ENCODE data around the gene TRIM17. TPM values are rescaled to one million over a fixed set of nuclear protein-coding genes. Genes with fewer than 3 reads are reported as not detected.
A peak's percentile ranks its signal among the peaks of the same experiment; 100 is the strongest.

TRIM17 gene
- total RNA-seq, 4 donors from 2014 or later = not detected

DNA sequence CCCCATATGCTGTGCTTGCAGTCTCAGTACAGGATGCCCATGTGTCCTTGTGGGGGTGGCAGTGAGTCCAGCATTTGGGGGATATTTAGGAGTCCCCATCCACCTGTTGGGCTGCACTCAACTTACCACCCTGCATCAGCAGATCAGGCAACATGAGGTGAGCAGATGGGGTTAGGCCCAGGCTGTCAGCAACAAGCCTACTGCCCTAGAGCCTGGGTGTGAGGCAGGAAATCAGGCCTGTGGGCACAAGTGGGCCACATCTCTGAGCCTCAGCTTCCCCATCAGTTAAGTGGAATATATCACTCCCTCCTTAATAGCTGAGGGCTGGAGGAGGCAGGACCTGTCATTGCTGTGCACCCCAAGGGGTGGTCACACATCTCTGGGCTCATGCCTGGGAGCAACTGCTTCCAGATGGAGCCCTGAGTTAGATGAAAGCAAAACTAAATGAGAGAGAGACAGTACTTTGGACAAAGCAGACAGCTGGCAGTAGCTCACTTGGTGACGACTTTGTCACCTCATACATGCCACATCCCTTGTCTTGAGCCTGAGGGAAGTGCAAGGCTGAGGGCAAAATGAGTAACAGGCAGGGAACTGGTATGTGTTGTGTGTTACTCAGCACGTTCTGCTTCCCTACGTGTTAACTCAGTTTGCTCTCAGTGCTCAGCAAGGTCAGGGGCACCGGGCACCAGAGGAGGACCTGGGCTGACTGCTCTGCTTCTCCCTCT lies 58.5 kb downstream of the TRIM17 start:
- DNase-seq (no peak), ATAC-seq (peak in 1 of 2 donors; percentile 29)
- intact Hi-C loops (cut with DNase I; ENCODE audit: low total_unique reads) (no loop called here), in situ Hi-C loops (cut with MboI; ENCODE audit: low sequenced_read_pairs in 4 of 4) (loop anchor here in 1 of 4 donors (10.0 kb wide), 1 partner anchor 63 kb away; no protein-coding TSS in a partner anchor)
- Histone ChIP-seq H3K4me3 (no peak overlapping the region), H3K4me1 (no peaks in the 10 kb centered on the region), H3K36me3 (peaks cover 0 to 70% of the 10 kb centered on the region in 2 donors), H3K27ac (peak overlapping the region; percentile 42 to 92 (median 68)), H3K27me3 (no peaks in the 10 kb centered on the region), H3K9me3 (no peaks in the 10 kb centered on the region)
- TF ChIP-seq POLR2A (IDR thresholded peaks at IDR 0.05) = no peak
- TF ChIP-seq, protein P1, sequence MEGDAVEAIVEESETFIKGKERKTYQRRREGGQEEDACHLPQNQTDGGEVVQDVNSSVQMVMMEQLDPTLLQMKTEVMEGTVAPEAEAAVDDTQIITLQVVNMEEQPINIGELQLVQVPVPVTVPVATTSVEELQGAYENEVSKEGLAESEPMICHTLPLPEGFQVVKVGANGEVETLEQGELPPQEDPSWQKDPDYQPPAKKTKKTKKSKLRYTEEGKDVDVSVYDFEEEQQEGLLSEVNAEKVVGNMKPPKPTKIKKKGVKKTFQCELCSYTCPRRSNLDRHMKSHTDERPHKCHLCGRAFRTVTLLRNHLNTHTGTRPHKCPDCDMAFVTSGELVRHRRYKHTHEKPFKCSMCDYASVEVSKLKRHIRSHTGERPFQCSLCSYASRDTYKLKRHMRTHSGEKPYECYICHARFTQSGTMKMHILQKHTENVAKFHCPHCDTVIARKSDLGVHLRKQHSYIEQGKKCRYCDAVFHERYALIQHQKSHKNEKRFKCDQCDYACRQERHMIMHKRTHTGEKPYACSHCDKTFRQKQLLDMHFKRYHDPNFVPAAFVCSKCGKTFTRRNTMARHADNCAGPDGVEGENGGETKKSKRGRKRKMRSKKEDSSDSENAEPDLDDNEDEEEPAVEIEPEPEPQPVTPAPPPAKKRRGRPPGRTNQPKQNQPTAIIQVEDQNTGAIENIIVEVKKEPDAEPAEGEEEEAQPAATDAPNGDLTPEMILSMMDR (IDR thresholded peaks at IDR 0.05 in 4 of 5, conservative IDR thresholded peaks at IDR 0.05 in 1 of 5) = no peak

Small RNAs within 50 kb of the gene (microRNA-seq; reads per million reads assigned to microRNA genes)
- gene MIR4666A (ENCODE audit: borderline replicate concordance in 2 of 2) = 0 reads per million in 2 donors
- gene MIR6742 (ENCODE audit: borderline replicate concordance in 2 of 2) = 0 reads per million in 2 donors

Other genes with a start within 250 kb of the TRIM17 start
- gene OBSCN, start 208.8 kb downstream of the TRIM17 start, total RNA-seq = 1,000 to 10,000 TPM in 2 of 4 donors, 100 to 1,000 TPM in 2; 798 to 1,571 (median 1,162) TPM
- 10 to 100 TPM in 2 of 4 donors, 1 to 10 TPM in 2; 4.0 to 12.2 (median 9.3) TPM for gene TRIM11, start 10.0 kb downstream of the TRIM17 start, total RNA-seq
- gene RNF187, start 70.5 kb upstream of the TRIM17 start, total RNA-seq = 10 to 100 TPM; 33.5 to 99.8 (median 62.5) TPM